GM10266 (cell line): ENCODE data around the gene VGLL3.
A peak's percentile ranks its signal among the peaks of the same experiment; 100 is the strongest.
"Not testable (repeated sequence)": the region's sequence is repeated elsewhere in the genome, so short reads cannot be mapped to it uniquely, and the experiment has no call there.

Source experiments
- DNase-seq: peaks from one replicate; pipeline ENCODE4 v3.0.0; 2012; ENCODE audit errors: extremely low spot score
- CTCF ChIP-seq: IDR thresholded peaks from 2 replicates; pipeline ENCODE4 v1.5.1; 2012; ENCODE audit warnings: mild to moderate bottlenecking, low read depth; ENCODE audit not compliant: control insufficient read depth, insufficient read depth; ENCODE audit errors: missing control alignments

Gene VGLL3

GRCh38 chr3:86978111-86978551 is 12.8 kb downstream of the VGLL3 start:
- TF ChIP-seq CTCF: no peak
- no peak for DNase-seq

DNA sequence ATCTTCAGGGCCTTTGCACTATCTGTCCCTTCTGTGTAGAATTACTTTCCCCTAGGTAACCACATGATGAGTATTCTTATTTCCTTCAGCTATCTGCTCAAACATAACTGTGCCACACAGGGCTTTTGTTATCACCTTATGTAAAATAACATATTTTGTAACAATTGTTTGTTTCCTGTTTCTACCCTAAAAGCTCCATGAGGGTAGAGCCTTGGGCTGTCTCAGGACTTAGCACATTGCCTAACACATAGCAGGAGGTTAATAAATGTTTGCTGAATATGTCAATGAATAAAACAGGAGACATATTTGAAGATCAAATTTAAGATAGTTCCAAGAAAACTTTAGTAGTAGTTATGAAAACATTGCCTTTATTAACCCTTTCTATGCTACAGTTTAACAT is 14.7 kb downstream of the VGLL3 start:
- no peak for DNase-seq
- TF ChIP-seq CTCF: no peak

DNA sequence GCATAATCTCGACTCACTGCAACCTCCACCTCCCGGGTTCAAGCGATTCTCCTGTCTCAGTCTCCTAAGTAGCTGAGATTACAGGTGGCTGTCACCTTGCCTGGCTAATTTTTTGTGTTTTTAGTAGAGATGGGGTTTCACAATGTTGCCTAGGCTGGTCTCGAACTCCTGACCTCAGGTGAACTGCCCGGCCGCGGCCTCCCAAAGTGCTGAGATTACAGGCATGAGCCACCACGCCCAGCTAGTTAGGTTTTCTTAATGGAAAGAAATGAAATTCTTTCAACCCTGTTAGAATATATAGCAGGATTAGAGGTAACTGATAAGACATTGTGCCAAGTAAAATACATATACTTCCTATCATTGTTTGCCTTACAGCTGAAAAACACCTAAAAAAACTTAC is 16.8 kb downstream of the VGLL3 start:
- DNase-seq: not testable (repeated sequence)

- no peak for DNase-seq
- no peak for TF ChIP-seq CTCF
These were observed 17.5 kb downstream of the VGLL3 start for GRCh38 chr3:86973440-86973839.

DNA sequence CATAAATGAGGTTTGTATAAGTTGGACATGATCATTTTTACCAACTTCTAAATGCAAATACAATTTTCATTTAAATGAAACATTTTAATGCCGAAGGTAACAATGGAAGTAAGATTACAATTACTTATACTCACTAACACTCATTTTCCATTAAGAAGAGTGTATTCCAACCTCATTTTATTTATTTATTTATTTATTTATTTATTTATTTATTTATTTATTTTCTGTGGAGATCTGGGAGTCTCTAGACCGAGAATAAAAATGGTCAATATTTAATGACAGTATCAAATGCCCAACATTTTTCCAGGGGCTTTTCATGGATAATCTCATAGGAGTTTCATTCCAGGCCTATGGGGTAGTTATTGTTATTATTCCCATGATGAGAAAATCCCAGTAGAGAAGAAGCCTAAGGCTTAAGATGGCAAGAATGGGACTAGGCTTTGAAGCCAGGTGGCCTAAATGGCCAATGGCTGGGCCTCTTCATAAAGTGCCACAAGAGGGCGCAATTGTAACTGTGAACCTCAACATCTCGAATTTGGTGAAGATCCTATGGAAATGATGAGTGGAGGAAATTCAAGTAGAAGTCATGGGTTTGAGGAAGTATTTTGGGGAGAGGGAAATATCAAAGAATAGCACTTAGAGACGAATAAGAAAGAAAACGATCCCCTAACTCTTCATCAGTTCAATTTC is 21.3 kb downstream of the VGLL3 start:
- peak; percentile 80 for TF ChIP-seq CTCF
- DNase-seq: peak; percentile 44

- no peak for TF ChIP-seq CTCF
- no peak for DNase-seq
These were observed 22.6 kb downstream of the VGLL3 start for GRCh38 chr3:86968244-86968932.

DNA sequence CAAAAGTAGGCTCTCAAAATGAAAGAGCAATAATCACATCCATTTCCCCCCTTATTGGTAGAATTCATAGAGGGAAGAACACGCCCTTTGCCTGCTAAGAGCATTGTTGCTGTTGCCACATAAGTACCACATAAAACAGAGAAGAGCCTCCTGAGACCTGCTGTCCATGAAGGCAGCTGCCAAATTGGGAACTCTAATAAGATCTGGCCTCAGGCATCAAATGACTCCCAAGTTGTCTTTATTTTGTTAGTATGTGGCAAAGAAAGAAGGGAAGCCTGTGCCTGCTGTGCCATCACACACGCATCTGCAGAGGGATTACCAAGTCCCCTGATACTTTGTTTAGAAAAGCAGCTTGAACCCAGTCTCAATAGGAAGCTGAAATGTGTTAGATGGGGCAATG is 23.9 kb downstream of the VGLL3 start:
- DNase-seq: no peak
- TF ChIP-seq CTCF: no peak
